Measurements from ENCODE around the gene STS. TPM values are rescaled to one million over a fixed set of nuclear protein-coding genes. Genes with fewer than 3 reads are reported as not detected.
A peak's percentile ranks its signal among the peaks of the same experiment; 100 is the strongest.

Gene STS
- total and polyA plus RNA-seq, 2 experiments from 2014 or later, result 0.44 to 1.7 TPM

- no peak overlapping the region for H3K4me3 ChIP-seq
- no peaks in the 10 kb centered on the region for H3K9me2 ChIP-seq (ENCODE audit: insufficient read depth)
- no peak overlapping the region for H3K27ac ChIP-seq (ENCODE audit: low read depth)
- H3K27ac Mint-ChIP-seq, result no peak overlapping the region
- no peaks in the 10 kb centered on the region for H3K9me3 Mint-ChIP-seq
- no peak overlapping the region for H3K4me3 Mint-ChIP-seq
- no peaks in the 10 kb centered on the region for H3F3A ChIP-seq (replicated peaks; ENCODE audit: low read depth)
- H3K27me3 Mint-ChIP-seq (ENCODE audit: insufficient read depth, low read depth, poor library complexity), result peaks cover 6% of the 10 kb centered on the region
- H4K20me1 ChIP-seq (replicated peaks; ENCODE audit: insufficient read depth), result no peaks in the 10 kb centered on the region
- H3K4me2 ChIP-seq, result no peak overlapping the region
- DNase-seq (ENCODE audit: low spot score), result no peak
- H3K36me3 Mint-ChIP-seq (ENCODE audit: low read depth), result no peaks in the 10 kb centered on the region; the same call in 2 of the 3 replicates
- H3K4me1 ChIP-seq (ENCODE audit: insufficient read depth), result no peaks in the 10 kb centered on the region
- no peaks in the 10 kb centered on the region for H3K27me3 ChIP-seq (ENCODE audit: insufficient read depth)
- TF ChIP-seq ZNF331 (CRISPR knock-in tag; IDR thresholded peaks at IDR 0.05; ENCODE audit: low read depth), result no peak
- no peak for TF ChIP-seq CREB1 (CRISPR knock-in tag; IDR thresholded peaks at IDR 0.05; ENCODE audit: low read depth)
- TF ChIP-seq CTCF (conservative IDR thresholded peaks at IDR 0.05; ENCODE audit: low read depth in 2 of 2), result no peak
- TF ChIP-seq ZNF114 (CRISPR knock-in tag; IDR thresholded peaks at IDR 0.05), result no peak
- no peak for TF ChIP-seq EZH2 (IDR thresholded peaks at IDR 0.05; ENCODE audit: low read depth, unreplicated experiment)
- no peak for TF ChIP-seq ETS1 (IDR thresholded peaks at IDR 0.05)
- no peak for TF ChIP-seq POLR2AphosphoS5 (IDR thresholded peaks at IDR 0.05; ENCODE audit: low read depth)
- peaks cover 23% of the 10 kb centered on the region for H3K79me2 ChIP-seq (replicated peaks; ENCODE audit: insufficient read depth)
- peaks cover 5% of the 10 kb centered on the region for H3K4me1 Mint-ChIP-seq
- H2AFZ ChIP-seq, result no peak overlapping the region
- ATAC-seq, result no peak
- no peaks in the 10 kb centered on the region for H3K36me3 ChIP-seq (ENCODE audit: insufficient read depth)
Measured at GRCh38 chrX:7146020-7146702, 1.4 kb upstream of the STS start.

GRCh38 chrX:7146703-7147412 lies 654 bp upstream of the STS start:
- Histone ChIP-seq H3K9me2 (ENCODE audit: insufficient read depth) (no peaks in the 10 kb centered on the region), H3K79me2 (replicated peaks; ENCODE audit: insufficient read depth) (peaks cover 23% of the 10 kb centered on the region), H2AFZ (no peak overlapping the region), H3K27me3 (ENCODE audit: insufficient read depth) (no peaks in the 10 kb centered on the region), H3K36me3 (ENCODE audit: insufficient read depth) (no peaks in the 10 kb centered on the region), H3K4me3 (peak overlapping the region; percentile 84), H3K4me2 (peak overlapping the region; percentile 78), H4K20me1 (replicated peaks; ENCODE audit: insufficient read depth) (no peaks in the 10 kb centered on the region), H3K27ac (ENCODE audit: low read depth) (no peak overlapping the region), H3K4me1 (ENCODE audit: insufficient read depth) (no peaks in the 10 kb centered on the region), H3F3A (replicated peaks; ENCODE audit: low read depth) (no peaks in the 10 kb centered on the region)
- Mint-ChIP-seq H3K27ac (no peak overlapping the region), H3K36me3 (ENCODE audit: low read depth) (no peaks in the 10 kb centered on the region; the same call in 2 of the 3 replicates), H3K4me1 (peaks cover 5% of the 10 kb centered on the region), H3K9me3 (no peaks in the 10 kb centered on the region), H3K27me3 (ENCODE audit: insufficient read depth, low read depth, poor library complexity) (peaks cover 6% of the 10 kb centered on the region), H3K4me3 (peak overlapping the region; percentile 76)
- ATAC-seq (peak; percentile 11; the same call in 2 of the 3 replicates), DNase-seq (ENCODE audit: low spot score) (no peak)
- TF ChIP-seq EZH2 (IDR thresholded peaks at IDR 0.05; ENCODE audit: low read depth, unreplicated experiment) (no peak), REST (IDR thresholded peaks at IDR 0.05; ENCODE audit: unreplicated experiment) (no peak), NANOG (IDR thresholded peaks at IDR 0.05; ENCODE audit: borderline replicate concordance) (no peak), STAT1 (IDR thresholded peaks at IDR 0.05; ENCODE audit: unreplicated experiment) (no peak), CREB1 (CRISPR knock-in tag; IDR thresholded peaks at IDR 0.05; ENCODE audit: low read depth) (no peak), CTCF (conservative IDR thresholded peaks at IDR 0.05; ENCODE audit: low read depth in 2 of 2) (no peak), EZH2phosphoT487 (IDR thresholded peaks at IDR 0.05; ENCODE audit: unreplicated experiment) (no peak), JUNB (IDR thresholded peaks at IDR 0.05; ENCODE audit: unreplicated experiment) (no peak)

Measured in GM23338 (cell line).